HCT116 (cell line): Measurements from ENCODE around the gene PPP1R16B. TPM values are rescaled to one million over a fixed set of nuclear protein-coding genes. Genes with fewer than 3 reads are reported as not detected.

Experiments used
- ATAC-seq: fragments of 200-7000 bp; cut with Tn5 transposase; 2 replicates; pipeline ENCODE4 v1.9.1; 2020; ENCODE audit warnings: mild to moderate bottlenecking, moderate library complexity
- BruUV-seq: library from RNA; stranded (reverse); fragments of 400-500 nt; replicated peaks from 2 replicates; lab custom pipeline; 2021; lab: Mats Ljungman, UMichigan
- CTCF ChIA-PET: fragments of 300-600 bp; sonication (Branson Sonifier 250); formaldehyde crosslinking; loops from one replicate; lab custom pipeline; 2021; ENCODE audit warnings: antibody characterized with exemption; lab: Charles Lee
- POLR2A ChIA-PET: fragments of 300-600, 350-600 bp; sonication (Branson Sonifier 250); formaldehyde crosslinking; loops from one replicate; lab custom pipeline; 2021; ENCODE audit warnings: antibody characterized with exemption; lab: Charles Lee
- RAD21 ChIA-PET, 2 experiments: fragments of 300-600 bp; sonication (Branson Sonifier 250); formaldehyde crosslinking; loops; one replicate each; lab custom pipeline; 2023; ENCODE audit warnings: low total read pairs in 2 of 2; ENCODE audit not compliant: uncharacterized antibody in 2 of 2, unreplicated experiment in 2 of 2, low non-redundant PET in 1 of 2; lab: Charles Lee
- DNase-seq: peaks from one replicate; pipeline ENCODE4 v3.0.0-alpha.2; 2010; ENCODE audit warnings: low read depth, low spot score
- H2AFZ ChIP-seq: fragments of 200-600 bp; shearing (Covaris generic), sonication (generic); 2 replicates; pipeline ENCODE4 v1.6.1; 2017; ENCODE audit warnings: low read depth, mixed run types, mixed read lengths, antibody characterized with exemption, low read length; ENCODE audit not compliant: poor library complexity, severe bottlenecking
- H3K27ac ChIP-seq: 2 replicates; pipeline ENCODE4 v1.5.1; 2012; ENCODE audit warnings: low read depth, low read length
- H3K27me3 ChIP-seq: fragments of 200-600 bp; sonication (generic); 2 replicates; pipeline ENCODE4 v1.6.1; 2016; ENCODE audit warnings: mixed run types, low read length, mixed read lengths; ENCODE audit not compliant: insufficient read depth
- H3K36me3 ChIP-seq, 2 experiments: fragments of 200-500 bp in 1 of 2; fragments of 200-600 bp in 1 of 2; sonication (Bioruptor generic) in 1 of 2; sonication (generic) in 1 of 2; 2 replicates each; pipeline versions ENCODE4 v1.5.1 to v1.6.1; 2014 to 2016; ENCODE audit warnings: low read length in 2 of 2, inconsistent platforms in 1 of 2, mixed read lengths in 1 of 2, mixed run types in 1 of 2; ENCODE audit not compliant: insufficient read depth in 2 of 2, control insufficient read depth in 1 of 2
- H3K4me1 ChIP-seq, 2 experiments: fragments of 200-600 bp in 1 of 2; sonication (generic) in 1 of 2; 2 replicates each; pipeline versions ENCODE4 v1.5.1 to v1.6.1; 2012 to 2017; ENCODE audit warnings: low read length in 2 of 2, inconsistent platforms in 1 of 2, mild to moderate bottlenecking in 1 of 2, mixed read lengths in 1 of 2, mixed run types in 1 of 2, moderate library complexity in 1 of 2; ENCODE audit not compliant: insufficient read depth in 2 of 2, control insufficient read depth in 1 of 2
- H3K4me2 ChIP-seq: fragments of 200-600 bp; sonication (generic); 2 replicates; pipeline ENCODE4 v1.6.1; 2017; ENCODE audit warnings: mixed run types, low read length, mixed read lengths
- H3K4me3 ChIP-seq, 2 experiments: fragments of 200-600 bp in 1 of 2; sonication (generic) in 1 of 2; replicated peaks in 1 of 2; 2 replicates each; pipeline ENCODE4 v1.5.1; 2011 to 2016; ENCODE audit warnings: low read length in 2 of 2, control low read depth in 1 of 2, low read depth in 1 of 2, mild to moderate bottlenecking in 1 of 2, mixed read lengths in 1 of 2, mixed run types in 1 of 2
- H3K79me2 ChIP-seq: fragments of 200-600 bp; sonication (generic); 2 replicates; pipeline ENCODE4 v1.6.1; 2017; ENCODE audit warnings: mild to moderate bottlenecking, mixed run types, low read length, moderate library complexity, mixed read lengths; ENCODE audit not compliant: insufficient read depth
- H3K9ac ChIP-seq: fragments of 200-600 bp; sonication (generic); 2 replicates; pipeline ENCODE4 v1.6.1; 2016; ENCODE audit warnings: low read length, mixed read lengths
- H3K9me2 ChIP-seq: fragments of 200-600 bp; sonication (generic), shearing (Covaris generic); 2 replicates; pipeline ENCODE4 v1.6.1; 2017; ENCODE audit warnings: mixed run types, mild to moderate bottlenecking, moderate library complexity; ENCODE audit not compliant: insufficient read depth
- H3K9me3 ChIP-seq, 2 experiments: fragments of 200-500 bp in 1 of 2; fragments of 200-600 bp in 1 of 2; sonication (Bioruptor generic) in 1 of 2; sonication (generic) in 1 of 2; 2 replicates each; pipeline ENCODE4 v1.6.1; 2014 to 2017; ENCODE audit warnings: low read length in 2 of 2, mixed read lengths in 2 of 2, inconsistent platforms in 1 of 2, low read depth in 1 of 2, mild to moderate bottlenecking in 1 of 2, mixed run types in 1 of 2, moderate library complexity in 1 of 2; ENCODE audit not compliant: control insufficient read depth in 1 of 2, insufficient read depth in 1 of 2
- H4K20me1 ChIP-seq: fragments of 200-600 bp; sonication (generic), shearing (Covaris generic); 2 replicates; pipeline ENCODE4 v1.6.1; 2017; ENCODE audit warnings: mixed run types, mild to moderate bottlenecking, moderate library complexity; ENCODE audit not compliant: insufficient read depth
- CEBPB ChIP-seq: IDR thresholded peaks from 2 replicates; pipeline ENCODE4 v1.6.1; 2012; ENCODE audit warnings: low read depth
- EGR1 ChIP-seq: IDR thresholded peaks from 2 replicates; pipeline ENCODE4 v1.6.1; 2012; ENCODE audit warnings: low read depth
- ELF1 ChIP-seq: IDR thresholded peaks from 2 replicates; pipeline ENCODE4 v1.6.1; 2012; ENCODE audit warnings: low read depth, borderline replicate concordance
- EZH2 ChIP-seq: fragments of 200-600 bp; sonication (generic); IDR thresholded peaks from 2 replicates; pipeline ENCODE4 v1.6.1; 2017; ENCODE audit warnings: antibody characterized with exemption, mixed run types
- EZH2phosphoT487 ChIP-seq: fragments of 200-600 bp; IDR thresholded peaks from 2 replicates; pipeline ENCODE4 v1.6.1; 2018; ENCODE audit warnings: antibody characterized with exemption, borderline replicate concordance
- FOSL1 ChIP-seq: IDR thresholded peaks from 2 replicates; pipeline ENCODE4 v1.6.1; 2012; ENCODE audit warnings: low read depth
- POLR2A ChIP-seq: IDR thresholded peaks from 2 replicates; pipeline ENCODE4 v1.7.0; 2011; ENCODE audit warnings: borderline replicate concordance; ENCODE audit not compliant: insufficient read depth, insufficient read length; ENCODE audit errors: extremely low read depth
- POLR2AphosphoS5 ChIP-seq: IDR thresholded peaks from 2 replicates; pipeline ENCODE4 v1.6.1; 2011; ENCODE audit warnings: mild to moderate bottlenecking, low read depth, low read length, moderate library complexity
- RAD21 ChIP-seq: IDR thresholded peaks from 2 replicates; pipeline ENCODE4 v1.6.1; 2012; ENCODE audit warnings: low read depth, mild to moderate bottlenecking
- SIN3A ChIP-seq: IDR thresholded peaks from 2 replicates; pipeline ENCODE4 v1.6.1; 2012; ENCODE audit warnings: low read depth
- SRF ChIP-seq: IDR thresholded peaks from 2 replicates; pipeline ENCODE4 v1.6.1; 2012; ENCODE audit warnings: low read depth
- TCF7L2 ChIP-seq: IDR thresholded peaks from 2 replicates; pipeline ENCODE4 v1.7.0; 2011; ENCODE audit warnings: borderline replicate concordance, inconsistent platforms; ENCODE audit not compliant: insufficient read depth, insufficient read length; ENCODE audit errors: extremely low read depth
- ZFX ChIP-seq: fragments of 450-650 bp; IDR thresholded peaks from 2 replicates; pipeline ENCODE4 v1.6.1; 2017
- ZNF274 ChIP-seq: fragments of 200-500 bp; sonication (Bioruptor generic); IDR thresholded peaks from 2 replicates; pipeline ENCODE4 v1.6.1; 2014; ENCODE audit warnings: mild to moderate bottlenecking, low read depth, low read length, inconsistent platforms
- intact Hi-C: fragments of 100-400 bp; cut with micrococcal nuclease; formaldehyde crosslinking; loops from 2 replicates; pipeline ENCODE4 v1.10.0; 2022
- total RNA-seq: library from RNA; stranded (reverse); gene quantifications from one replicate; pipeline ENCODE4 v1.2.1, GENCODE V29; 2021; ENCODE audit not compliant: unreplicated experiment
- TF ChIP-seq, protein P1 (sequence below): IDR thresholded peaks from 2 replicates; pipeline ENCODE4 v1.6.1; 2011; ENCODE audit warnings: mild to moderate bottlenecking, low read length, moderate library complexity; ENCODE audit not compliant: insufficient replicate concordance; ENCODE audit errors: extremely low read depth
- TF ChIP-seq, protein P2 (sequence below): IDR thresholded peaks from 2 replicates; pipeline ENCODE4 v1.6.1; 2012
- TF ChIP-seq, protein P3 (sequence below), 3 experiments: fragments of 200-600 bp in 1 of 3; sonication (generic) in 1 of 3; IDR thresholded peaks in 2 of 3; conservative IDR thresholded peaks in 1 of 3; 2 replicates each; pipeline ENCODE4 v1.5.1; 2012 to 2017; ENCODE audit warnings: low read depth in 2 of 3, low read length in 2 of 3, antibody characterized with exemption in 1 of 3, borderline replicate concordance in 1 of 3, control low read depth in 1 of 3, mild to moderate bottlenecking in 1 of 3, mixed read lengths in 1 of 3, mixed run types in 1 of 3, moderate library complexity in 1 of 3; ENCODE audit not compliant: insufficient read depth in 1 of 3

PPP1R16B gene
- total RNA-seq, 1 experiment from 2014 or later: 0.52 TPM

DNA sequence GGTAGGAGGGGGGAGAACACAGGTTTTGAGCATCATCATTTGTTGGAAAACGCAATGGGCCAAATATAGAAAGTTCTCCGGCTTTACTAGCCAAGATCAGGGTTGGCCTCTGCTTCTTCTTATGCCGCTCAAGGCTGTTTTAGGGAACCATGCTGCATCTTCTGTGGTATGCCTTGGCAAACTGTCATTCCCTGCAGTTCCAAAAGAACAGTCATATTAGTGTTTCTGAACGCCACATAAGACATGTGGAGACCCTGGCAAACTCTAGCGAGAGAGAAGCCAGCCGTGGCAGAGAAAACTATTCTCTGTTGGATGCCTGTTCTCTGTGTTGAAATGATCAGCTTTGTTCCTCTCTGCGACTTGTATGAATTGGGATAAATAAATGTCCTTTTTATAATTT lies 46.4 kb upstream of the PPP1R16B start (continued):
- TF ChIP-seq, protein P1, sequence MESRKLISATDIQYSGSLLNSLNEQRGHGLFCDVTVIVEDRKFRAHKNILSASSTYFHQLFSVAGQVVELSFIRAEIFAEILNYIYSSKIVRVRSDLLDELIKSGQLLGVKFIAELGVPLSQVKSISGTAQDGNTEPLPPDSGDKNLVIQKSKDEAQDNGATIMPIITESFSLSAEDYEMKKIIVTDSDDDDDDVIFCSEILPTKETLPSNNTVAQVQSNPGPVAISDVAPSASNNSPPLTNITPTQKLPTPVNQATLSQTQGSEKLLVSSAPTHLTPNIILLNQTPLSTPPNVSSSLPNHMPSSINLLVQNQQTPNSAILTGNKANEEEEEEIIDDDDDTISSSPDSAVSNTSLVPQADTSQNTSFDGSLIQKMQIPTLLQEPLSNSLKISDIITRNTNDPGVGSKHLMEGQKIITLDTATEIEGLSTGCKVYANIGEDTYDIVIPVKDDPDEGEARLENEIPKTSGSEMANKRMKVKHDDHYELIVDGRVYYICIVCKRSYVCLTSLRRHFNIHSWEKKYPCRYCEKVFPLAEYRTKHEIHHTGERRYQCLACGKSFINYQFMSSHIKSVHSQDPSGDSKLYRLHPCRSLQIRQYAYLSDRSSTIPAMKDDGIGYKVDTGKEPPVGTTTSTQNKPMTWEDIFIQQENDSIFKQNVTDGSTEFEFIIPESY: no peak

DNA sequence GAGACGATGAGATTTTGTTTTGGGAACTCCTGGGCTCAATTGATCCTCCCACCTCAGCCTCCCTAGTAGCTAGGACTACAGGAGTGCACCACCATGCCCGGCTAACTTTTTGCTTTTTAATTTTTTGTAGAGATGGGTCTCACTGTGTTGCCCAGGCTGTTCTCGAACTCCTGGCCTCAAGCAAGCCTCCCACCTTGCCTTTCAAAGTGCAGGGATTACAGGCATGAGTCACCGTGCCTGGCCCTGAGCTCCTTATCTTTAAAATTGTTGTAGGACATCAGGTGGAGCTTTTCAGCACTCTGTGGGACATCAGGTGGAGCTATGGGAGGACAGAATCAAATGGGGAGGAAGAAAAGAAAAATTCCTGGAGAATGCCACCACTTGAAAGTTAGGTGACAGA lies 44.5 kb upstream of the PPP1R16B start:
- Histone ChIP-seq H3K9me3 (no peaks in the 10 kb centered on the region), H3K4me1 (peaks cover 38 to 57% of the 10 kb centered on the region in 2 experiments), H3K27ac (no peak overlapping the region), H3K4me3 (no peak overlapping the region), H3K79me2 (no peaks in the 10 kb centered on the region), H2AFZ (no peak overlapping the region), H4K20me1 (no peaks in the 10 kb centered on the region), H3K36me3 (peaks cover 24 to 44% of the 10 kb centered on the region in 2 experiments; a peak in 3 of 4 replicates), H3K4me2 (no peak overlapping the region), H3K27me3 (no peaks in the 10 kb centered on the region), H3K9me2 (no peaks in the 10 kb centered on the region), H3K9ac (no peak overlapping the region)
- DNase-seq (no peak), ATAC-seq (no peak)
- RAD21 ChIA-PET: no interaction called here
- intact Hi-C loops: no loop called here
- POLR2A ChIA-PET: no interaction called here
- no TSS peak for BruUV-seq
- TF ChIP-seq, protein P2, sequence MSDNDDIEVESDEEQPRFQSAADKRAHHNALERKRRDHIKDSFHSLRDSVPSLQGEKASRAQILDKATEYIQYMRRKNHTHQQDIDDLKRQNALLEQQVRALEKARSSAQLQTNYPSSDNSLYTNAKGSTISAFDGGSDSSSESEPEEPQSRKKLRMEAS: no peak
- no peak for TF ChIP-seq ELF1
- TF ChIP-seq POLR2AphosphoS5: no peak
- TF ChIP-seq ZFX: no peak
- TF ChIP-seq, protein P1: no peak
- TF ChIP-seq EZH2: no peak
- TF ChIP-seq EGR1: no peak
- TF ChIP-seq ZNF274: no peak
- no peak for TF ChIP-seq FOSL1
- no peak for TF ChIP-seq RAD21
- TF ChIP-seq, protein P3, sequence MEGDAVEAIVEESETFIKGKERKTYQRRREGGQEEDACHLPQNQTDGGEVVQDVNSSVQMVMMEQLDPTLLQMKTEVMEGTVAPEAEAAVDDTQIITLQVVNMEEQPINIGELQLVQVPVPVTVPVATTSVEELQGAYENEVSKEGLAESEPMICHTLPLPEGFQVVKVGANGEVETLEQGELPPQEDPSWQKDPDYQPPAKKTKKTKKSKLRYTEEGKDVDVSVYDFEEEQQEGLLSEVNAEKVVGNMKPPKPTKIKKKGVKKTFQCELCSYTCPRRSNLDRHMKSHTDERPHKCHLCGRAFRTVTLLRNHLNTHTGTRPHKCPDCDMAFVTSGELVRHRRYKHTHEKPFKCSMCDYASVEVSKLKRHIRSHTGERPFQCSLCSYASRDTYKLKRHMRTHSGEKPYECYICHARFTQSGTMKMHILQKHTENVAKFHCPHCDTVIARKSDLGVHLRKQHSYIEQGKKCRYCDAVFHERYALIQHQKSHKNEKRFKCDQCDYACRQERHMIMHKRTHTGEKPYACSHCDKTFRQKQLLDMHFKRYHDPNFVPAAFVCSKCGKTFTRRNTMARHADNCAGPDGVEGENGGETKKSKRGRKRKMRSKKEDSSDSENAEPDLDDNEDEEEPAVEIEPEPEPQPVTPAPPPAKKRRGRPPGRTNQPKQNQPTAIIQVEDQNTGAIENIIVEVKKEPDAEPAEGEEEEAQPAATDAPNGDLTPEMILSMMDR (IDR thresholded peaks at IDR 0.05 in 2 of 3, conservative IDR thresholded peaks at IDR 0.05 in 1 of 3; ENCODE audit: borderline replicate concordance in 1 of 3, insufficient read depth in 1 of 3, low read depth in 2 of 3, low read length in 2 of 3): no peak
- TF ChIP-seq CEBPB: no peak
- no peak for TF ChIP-seq TCF7L2
- no peak for TF ChIP-seq SIN3A
- TF ChIP-seq EZH2phosphoT487: no peak
- TF ChIP-seq SRF: no peak
- TF ChIP-seq POLR2A: no peak
- CTCF ChIA-PET: no interaction called here
